DMS153 treated with DMSO at 0.1 percent for 48 hours (cell line): ENCODE results near the gene HERC4.
"Not testable (repeated sequence)": the region's sequence is repeated elsewhere in the genome, so short reads cannot be mapped to it uniquely, and the experiment has no call there.

Experiments used
- DNase-seq: peaks from one replicate; lab custom pipeline; 2025; ENCODE audit not compliant: unreplicated experiment; lab: John Stamatoyannopoulos, UW

The HERC4 gene

DNA sequence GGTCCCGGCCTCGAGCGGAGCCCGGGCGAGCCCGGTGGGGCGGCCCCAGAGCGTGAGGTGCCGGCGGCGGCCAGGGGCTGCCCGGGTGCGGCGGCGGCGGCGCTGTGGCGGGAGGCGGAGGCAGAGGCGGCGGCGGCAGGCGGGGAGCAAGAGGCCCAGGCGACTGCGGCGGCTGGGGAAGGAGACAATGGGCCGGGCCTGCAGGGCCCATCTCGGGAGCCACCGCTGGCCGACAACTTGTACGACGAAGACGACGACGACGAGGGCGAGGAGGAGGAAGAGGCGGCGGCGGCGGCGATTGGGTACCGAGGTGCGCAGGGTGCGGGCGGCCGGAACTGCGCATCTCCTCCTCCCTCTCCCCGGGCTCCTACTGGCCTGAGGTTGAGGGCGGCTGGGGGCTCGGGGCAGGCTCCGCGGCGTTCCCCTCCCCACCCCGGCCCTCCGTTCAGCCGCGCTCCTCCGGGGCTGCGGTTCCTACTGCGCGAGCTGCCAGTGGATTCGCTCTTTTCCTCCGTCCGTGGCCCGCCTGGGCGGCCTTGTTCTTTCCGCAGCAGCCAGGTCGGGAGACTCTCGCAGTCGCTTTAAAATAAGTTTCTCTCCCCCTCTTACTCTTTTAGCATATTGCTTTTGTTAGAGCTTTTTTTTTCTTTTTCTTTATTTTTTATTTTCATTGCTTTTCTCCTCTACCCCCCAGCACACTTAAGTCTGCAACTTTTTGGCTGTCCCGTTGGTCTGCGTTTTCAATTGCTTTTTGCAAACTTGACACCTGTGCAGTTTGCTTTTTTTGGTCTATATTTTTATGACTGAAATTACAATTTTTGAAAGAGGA, 190.0 kb downstream of the HERC4 start:
- peak; percentile 59 for DNase-seq

GRCh38 chr10:67884313-67884841, 190.7 kb downstream of the HERC4 start, which contains the start of gene SIRT1:
TSS of gene SIRT1 (plus strand) at chr10:67884656. CDS start at chr10:67884722, 66 bp downstream.
- peak; percentile 69 for DNase-seq

DNA sequence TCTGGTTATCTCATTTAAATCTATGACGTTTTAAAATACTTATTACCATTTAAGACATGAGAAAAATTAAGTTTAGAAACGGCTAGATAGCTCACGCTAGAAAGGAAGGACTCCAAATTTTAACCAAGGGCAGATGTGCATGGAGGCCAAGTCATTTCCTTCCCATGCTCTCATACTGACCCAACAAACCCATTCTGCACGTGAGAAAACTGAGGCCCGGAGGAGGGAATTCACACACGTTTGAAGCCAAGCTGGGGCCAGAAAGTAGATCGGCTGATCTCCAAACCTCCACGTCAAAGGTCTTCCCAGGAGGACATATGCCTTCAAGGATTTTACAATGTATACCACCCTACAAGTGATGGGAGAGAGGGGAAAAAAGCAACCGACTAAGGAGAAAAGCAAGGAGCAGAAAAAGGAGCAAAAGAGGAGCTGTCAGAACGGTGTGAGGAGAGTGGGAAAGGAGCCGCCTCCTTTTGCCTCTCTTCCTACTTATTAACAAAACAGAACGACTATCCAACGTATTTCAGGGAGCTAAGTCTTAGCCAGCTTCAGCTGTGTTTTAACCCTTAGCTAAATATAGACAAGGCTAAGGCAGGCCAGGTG, 191.3 kb downstream of the HERC4 start:
- no peak for DNase-seq

GRCh38 chr10:67878133-67878532, 196.9 kb downstream of the HERC4 start:
- no peak for DNase-seq

- not testable (repeated sequence) for DNase-seq
Measured at GRCh38 chr10:67877421-67877820, 197.7 kb downstream of the HERC4 start.

DNA sequence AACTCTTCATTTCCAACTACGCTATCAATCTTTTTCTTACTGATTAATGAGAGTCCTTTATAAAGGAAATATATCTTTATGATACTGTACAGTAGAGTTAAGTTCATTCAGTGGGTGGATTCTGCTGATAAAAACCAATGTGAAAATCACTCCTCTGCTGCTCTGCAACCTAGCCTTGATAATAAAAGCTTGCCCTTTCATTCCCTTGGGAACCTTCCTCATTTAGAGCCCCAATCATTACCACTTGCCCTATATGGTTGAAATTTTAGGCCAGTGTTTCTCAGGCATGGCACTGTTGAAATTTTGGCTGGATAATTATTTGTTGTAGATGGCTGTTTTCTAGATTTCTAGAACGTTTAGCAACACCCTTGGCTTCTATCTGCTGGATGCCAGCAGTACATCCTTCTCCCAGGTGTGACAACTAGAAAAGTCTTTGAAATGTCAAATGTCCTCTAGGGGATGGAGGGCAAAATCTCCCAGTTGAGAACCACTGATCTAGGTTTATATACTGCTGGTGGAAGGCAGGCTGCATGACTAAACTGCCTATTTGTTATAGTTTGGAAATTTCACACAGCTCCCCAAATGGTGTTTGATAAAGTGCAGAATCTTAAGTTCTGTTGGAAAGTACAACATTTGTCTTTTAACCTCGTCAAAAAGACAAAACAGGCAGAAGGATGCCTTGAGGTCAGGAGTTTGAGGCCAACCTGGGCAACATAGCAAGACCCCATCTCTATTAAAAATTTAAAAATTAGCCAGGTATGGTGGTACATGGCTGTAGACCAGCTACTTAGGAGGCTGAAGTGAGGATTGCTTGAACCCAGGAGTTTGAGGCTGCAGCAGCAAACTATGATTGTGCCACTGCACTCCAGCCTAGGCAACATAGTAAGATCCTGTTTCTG, 199.5 kb downstream of the HERC4 start:
- no peak for DNase-seq
